MCF 10A (cell line): Measurements from ENCODE around the gene PBX1. TPM values are rescaled to one million over a fixed set of nuclear protein-coding genes. Genes with fewer than 3 reads are reported as not detected.

Source experiments
- BruUV-seq: library from RNA; stranded (reverse); fragments of 400-500 nt; replicated peaks from 2 replicates; lab custom pipeline; 2021; lab: Mats Ljungman, UMichigan
- CTCF ChIA-PET: fragments of 300-600 bp; sonication (Branson Sonifier 250); formaldehyde crosslinking; extraction: SDS; loops from one replicate; lab custom pipeline; 2021; ENCODE audit warnings: antibody characterized with exemption, inconsistent platforms; lab: Yijun Ruan, JAX
- POLR2A ChIA-PET: fragments of 300-600, 350-650 bp; sonication (Branson Sonifier 250); formaldehyde crosslinking; extraction: SDS; loops from one replicate; lab custom pipeline; 2020; ENCODE audit warnings: antibody characterized with exemption, inconsistent platforms; lab: Yijun Ruan, JAX
- DNase-seq: peaks from one replicate; pipeline ENCODE4 v3.0.0-alpha.2; 2018; ENCODE audit not compliant: unreplicated experiment
- H3K27ac Mint-ChIP-seq: one replicate; pipeline ENCODE4 v1.8.0; 2022; ENCODE audit warnings: mild to moderate bottlenecking, low read depth, mixed read lengths; ENCODE audit not compliant: unreplicated experiment
- H3K27me3 Mint-ChIP-seq: one replicate; pipeline ENCODE4 v1.8.0; 2022; ENCODE audit warnings: mixed read lengths; ENCODE audit not compliant: insufficient read depth, unreplicated experiment
- H3K36me3 Mint-ChIP-seq: one replicate; pipeline ENCODE4 v1.8.0; 2022; ENCODE audit warnings: mild to moderate bottlenecking, moderate library complexity, mixed read lengths; ENCODE audit not compliant: insufficient read depth, unreplicated experiment
- H3K4me1 Mint-ChIP-seq: one replicate; pipeline ENCODE4 v1.8.0; 2022; ENCODE audit warnings: mixed read lengths; ENCODE audit not compliant: insufficient read depth, unreplicated experiment
- H3K4me3 Mint-ChIP-seq: one replicate; pipeline ENCODE4 v1.8.0; 2022; ENCODE audit warnings: mild to moderate bottlenecking, moderate library complexity, mixed read lengths; ENCODE audit not compliant: unreplicated experiment
- H3K9me3 Mint-ChIP-seq: one replicate; pipeline ENCODE4 v1.8.0; 2022; ENCODE audit warnings: mixed read lengths; ENCODE audit not compliant: unreplicated experiment
- intact Hi-C: fragments of 100-400 bp; cut with micrococcal nuclease; formaldehyde crosslinking; loops from 2 replicates; pipeline ENCODE4 v1.14.1; 2022
- total RNA-seq: library from RNA; stranded (reverse); gene quantifications from 2 replicates; pipeline ENCODE4 v1.2.3, GENCODE V29; 2022
- TF ChIP-seq, protein P1 (sequence below): fragments of 200-600 bp; IDR thresholded peaks from one replicate; pipeline ENCODE4 v1.8.0; 2022; ENCODE audit warnings: antibody characterized with exemption, mild to moderate bottlenecking; ENCODE audit not compliant: unreplicated experiment

Gene PBX1
- total RNA-seq, 1 experiment from 2014 or later: 5.8 TPM

DNA sequence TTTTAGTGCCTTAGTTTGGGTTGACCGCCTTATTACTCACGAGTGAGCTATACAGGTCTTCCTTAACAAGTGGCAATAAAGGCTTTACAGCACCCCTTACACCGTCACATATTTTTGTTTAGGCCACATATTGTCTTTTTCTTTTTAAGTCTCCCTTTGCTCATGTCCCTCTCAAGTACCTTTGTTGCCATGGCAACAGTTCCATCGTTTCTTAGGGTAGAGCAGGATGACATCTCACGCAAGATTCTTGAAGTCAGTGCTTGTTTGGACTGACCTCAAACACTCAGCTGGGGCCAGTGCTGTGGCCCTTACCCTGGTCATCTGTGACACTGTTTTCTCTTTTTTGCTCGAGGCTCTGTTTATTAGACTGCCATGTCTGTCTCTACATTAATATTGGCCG lies 69.8 kb downstream of the PBX1 start:
- intact Hi-C loops: no loop called here
- no peaks in the 10 kb centered on the region for H3K27me3 Mint-ChIP-seq
- POLR2A ChIA-PET: interaction anchor here (0.6 to 2.4 kb wide), 5 partner anchors 10 to 144 kb away, joined by 3 to 8 read pairs (median 4); partner anchors contain the start of gene PBX1
- H3K9me3 Mint-ChIP-seq: no peaks in the 10 kb centered on the region
- H3K36me3 Mint-ChIP-seq: no peaks in the 10 kb centered on the region
- BruUV-seq: no TSS peak
- H3K4me1 Mint-ChIP-seq: peaks cover 13% of the 10 kb centered on the region
- CTCF ChIA-PET: interaction anchor here (0.5 to 3.4 kb wide), 10 partner anchors 10 to 501 kb away, joined by 3 to 14 read pairs (median 4); no protein-coding TSS in a partner anchor
- DNase-seq: no peak
- TF ChIP-seq, protein P1, sequence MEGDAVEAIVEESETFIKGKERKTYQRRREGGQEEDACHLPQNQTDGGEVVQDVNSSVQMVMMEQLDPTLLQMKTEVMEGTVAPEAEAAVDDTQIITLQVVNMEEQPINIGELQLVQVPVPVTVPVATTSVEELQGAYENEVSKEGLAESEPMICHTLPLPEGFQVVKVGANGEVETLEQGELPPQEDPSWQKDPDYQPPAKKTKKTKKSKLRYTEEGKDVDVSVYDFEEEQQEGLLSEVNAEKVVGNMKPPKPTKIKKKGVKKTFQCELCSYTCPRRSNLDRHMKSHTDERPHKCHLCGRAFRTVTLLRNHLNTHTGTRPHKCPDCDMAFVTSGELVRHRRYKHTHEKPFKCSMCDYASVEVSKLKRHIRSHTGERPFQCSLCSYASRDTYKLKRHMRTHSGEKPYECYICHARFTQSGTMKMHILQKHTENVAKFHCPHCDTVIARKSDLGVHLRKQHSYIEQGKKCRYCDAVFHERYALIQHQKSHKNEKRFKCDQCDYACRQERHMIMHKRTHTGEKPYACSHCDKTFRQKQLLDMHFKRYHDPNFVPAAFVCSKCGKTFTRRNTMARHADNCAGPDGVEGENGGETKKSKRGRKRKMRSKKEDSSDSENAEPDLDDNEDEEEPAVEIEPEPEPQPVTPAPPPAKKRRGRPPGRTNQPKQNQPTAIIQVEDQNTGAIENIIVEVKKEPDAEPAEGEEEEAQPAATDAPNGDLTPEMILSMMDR: no peak
- no peak overlapping the region for H3K4me3 Mint-ChIP-seq
- no peak overlapping the region for H3K27ac Mint-ChIP-seq

DNA sequence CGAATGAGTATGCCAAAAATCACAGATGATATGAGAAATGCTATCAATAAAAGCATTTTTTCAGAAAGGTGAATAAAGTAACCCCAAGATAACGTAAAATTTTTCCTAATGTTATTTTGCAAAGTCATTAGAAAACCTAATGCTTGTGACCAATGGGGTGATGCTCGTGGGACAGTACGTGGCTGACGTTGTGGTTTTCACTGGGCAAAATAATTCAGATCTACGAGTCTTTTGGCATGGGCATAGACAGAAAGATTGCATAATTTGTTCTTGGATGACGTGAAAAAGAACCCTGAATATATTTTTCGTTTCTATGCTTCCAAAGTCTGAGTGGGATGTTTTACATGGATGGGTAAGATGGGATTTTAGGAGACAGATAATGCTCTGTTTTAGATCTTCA lies 71.0 kb downstream of the PBX1 start:
- no peaks in the 10 kb centered on the region for H3K9me3 Mint-ChIP-seq
- no peaks in the 10 kb centered on the region for H3K27me3 Mint-ChIP-seq
- H3K4me3 Mint-ChIP-seq: no peak overlapping the region
- intact Hi-C loops: no loop called here
- ChIA-PET POLR2A (interaction anchor here (0.7 to 1.9 kb wide), 6 partner anchors 13 to 284 kb away, joined by 3 to 8 read pairs (median 3); partner anchors contain the start of gene PBX1), CTCF (interaction anchor here (0.6 to 3.4 kb wide), 5 partner anchors 8 to 1094 kb away, joined by 3 to 15 read pairs (median 6); no protein-coding TSS in a partner anchor)
- H3K4me1 Mint-ChIP-seq: peaks cover 13% of the 10 kb centered on the region
- no TSS peak for BruUV-seq
- H3K36me3 Mint-ChIP-seq: no peaks in the 10 kb centered on the region
- TF ChIP-seq, protein P1: no peak
- no peak for DNase-seq
- H3K27ac Mint-ChIP-seq: no peak overlapping the region

GRCh38 chr1:164630626-164631396 lies 71.8 kb downstream of the PBX1 start:
- Mint-ChIP-seq H3K27me3 (no peaks in the 10 kb centered on the region), H3K27ac (no peak overlapping the region), H3K4me1 (peaks cover 13% of the 10 kb centered on the region), H3K9me3 (no peaks in the 10 kb centered on the region), H3K36me3 (no peaks in the 10 kb centered on the region), H3K4me3 (no peak overlapping the region)
- DNase-seq: peak; percentile 90
- CTCF ChIA-PET: interaction anchor here (0.6 to 3.4 kb wide), 13 partner anchors 12 to 1095 kb away, joined by 3 to 15 read pairs (median 4); partner anchors contain the start of gene PBX1
- no TSS peak for BruUV-seq
- TF ChIP-seq, protein P1: no peak
- intact Hi-C loops: no loop called here
- POLR2A ChIA-PET: interaction anchor here (0.7 to 1.9 kb wide), 11 partner anchors 12 to 283 kb away, joined by 3 to 8 read pairs (median 3); partner anchors contain the start of gene PBX1

DNA sequence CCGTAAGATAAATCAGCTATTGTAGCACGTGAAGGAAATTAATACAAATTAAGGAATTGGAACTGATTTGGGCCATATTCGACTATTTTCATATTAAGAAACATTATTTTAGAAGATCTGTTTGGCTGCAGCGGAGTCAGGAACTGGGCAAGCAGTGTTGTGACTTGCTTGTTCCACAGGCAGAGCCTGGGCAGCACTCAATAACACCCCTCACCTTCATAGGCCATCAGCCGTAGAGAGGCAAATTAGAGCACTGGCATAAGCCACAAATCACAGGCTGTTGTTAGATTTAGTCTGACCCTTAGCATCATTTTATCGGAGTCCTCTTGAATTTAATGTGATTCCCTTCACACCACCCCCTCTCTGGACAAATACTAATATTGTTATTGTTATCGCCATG lies 72.8 kb downstream of the PBX1 start:
- no peak overlapping the region for H3K4me3 Mint-ChIP-seq
- no peaks in the 10 kb centered on the region for H3K9me3 Mint-ChIP-seq
- intact Hi-C loops: no loop called here
- no TSS peak for BruUV-seq
- H3K27me3 Mint-ChIP-seq: no peaks in the 10 kb centered on the region
- DNase-seq: no peak
- H3K36me3 Mint-ChIP-seq: no peaks in the 10 kb centered on the region
- peaks cover 13% of the 10 kb centered on the region for H3K4me1 Mint-ChIP-seq
- TF ChIP-seq, protein P1: no peak
- ChIA-PET CTCF (interaction anchor here (1.6 to 2.2 kb wide), 2 partner anchors 152 to 156 kb away, joined by 10 to 15 read pairs; no protein-coding TSS in a partner anchor), POLR2A (interaction anchor here (0.7 to 1.7 kb wide), 5 partner anchors 13 to 156 kb away, joined by 3 to 5 read pairs (median 4); no protein-coding TSS in a partner anchor)
- H3K27ac Mint-ChIP-seq: no peak overlapping the region
